ENCODE results near the gene FDX2. TPM values are rescaled to one million over a fixed set of nuclear protein-coding genes. Genes with fewer than 3 reads are reported as not detected.

Gene FDX2
- total and polyA plus RNA-seq, 2 of the 13 experiments (the other 11 are each of a cell fraction or from before 2014, with no cell fraction given) = 21.0 to 24.7 TPM

- DNase-seq (ENCODE audit: low spot score) = no peak
- no TSS peak for BruUV-seq (replicated peaks)
- Histone ChIP-seq H3K9ac (ENCODE audit: insufficient read depth, low read depth, low read length) (no peak overlapping the region), H3K4me1 (ENCODE audit: insufficient read depth, low read length) (0 out of 2 replicates have a peak, but pooled peaks cover 3% of the 10 kb centered on the region), H3K27me3 (ENCODE audit: control insufficient read depth in 1 of 2, insufficient read depth in 2 of 2, low read length in 2 of 2) (no peaks in the 10 kb centered on the region), H3K4me2 (ENCODE audit: low read depth, low read length) (no peak overlapping the region), H3K27ac (ENCODE audit: extremely low read length, insufficient read depth, low read length) (no peak overlapping the region), H3K36me3 (replicated peaks in 1 of 2; ENCODE audit: control insufficient read depth in 1 of 2, insufficient read depth in 2 of 2, low read length in 2 of 2) (peaks cover 20 to 43% of the 10 kb centered on the region in 2 experiments; a peak in 4 of 5 replicates), H4K20me1 (ENCODE audit: insufficient read depth, low read length) (peaks cover 3% of the 10 kb centered on the region; the same call in 1 of the 2 replicates), H2AFZ (ENCODE audit: low read length) (no peak overlapping the region), H3K9me3 (ENCODE audit: low read length) (no peaks in the 10 kb centered on the region), H3K4me3 (replicated peaks in 1 of 3; ENCODE audit: insufficient read depth in 1 of 3, low read depth in 2 of 3, low read length in 3 of 3) (no peak overlapping the region), H3K79me2 (ENCODE audit: insufficient read depth, low read length) (peaks cover 2% of the 10 kb centered on the region)
- 91% methylated on average over 1 of the region's 1 CpG for WGBS (ENCODE audit: low lambda C conversion rate)
- in situ Hi-C loops (cut with HindIII; ENCODE audit: extremely low pct_ligation_motif_present, low pct_unique_long_range_greater_than_20kb) (no loop called here), intact Hi-C loops (cut with micrococcal nuclease; ENCODE audit: unreplicated experiment) (no loop called here)
- CTCF ChIA-PET (ENCODE audit: low intra/inter-chr PET ratio, low total read pairs) = no interaction called here
- TF ChIP-seq ONECUT2 (CRISPR knock-in tag; IDR thresholded peaks at IDR 0.05) (no peak), CSRNP2 (CRISPR knock-in tag; conservative IDR thresholded peaks at IDR 0.05; ENCODE audit: low read depth) (no peak), GLMP (CRISPR knock-in tag; IDR thresholded peaks at IDR 0.05; ENCODE audit: borderline replicate concordance) (no peak), DMAP1 (CRISPR knock-in tag; IDR thresholded peaks at IDR 0.05) (no peak), ZNF644 (CRISPR knock-in tag; IDR thresholded peaks at IDR 0.05; ENCODE audit: low read depth) (no peak), MXD3 (CRISPR knock-in tag; IDR thresholded peaks at IDR 0.05) (no peak), KMT2B (CRISPR knock-in tag; IDR thresholded peaks at IDR 0.05) (no peak), ATAD3A (CRISPR knock-in tag; IDR thresholded peaks at IDR 0.05) (no peak), RNF2 (conservative IDR thresholded peaks at IDR 0.05; ENCODE audit: low read depth) (no peak), CAMTA2 (CRISPR knock-in tag; IDR thresholded peaks at IDR 0.05; ENCODE audit: borderline replicate concordance) (no peak), ZNF367 (CRISPR knock-in tag; IDR thresholded peaks at IDR 0.05; ENCODE audit: borderline replicate concordance) (no peak), CHD2 (IDR thresholded peaks at IDR 0.05; ENCODE audit: low read depth, low read length) (no peak)
- TF ChIP-seq, protein P1, sequence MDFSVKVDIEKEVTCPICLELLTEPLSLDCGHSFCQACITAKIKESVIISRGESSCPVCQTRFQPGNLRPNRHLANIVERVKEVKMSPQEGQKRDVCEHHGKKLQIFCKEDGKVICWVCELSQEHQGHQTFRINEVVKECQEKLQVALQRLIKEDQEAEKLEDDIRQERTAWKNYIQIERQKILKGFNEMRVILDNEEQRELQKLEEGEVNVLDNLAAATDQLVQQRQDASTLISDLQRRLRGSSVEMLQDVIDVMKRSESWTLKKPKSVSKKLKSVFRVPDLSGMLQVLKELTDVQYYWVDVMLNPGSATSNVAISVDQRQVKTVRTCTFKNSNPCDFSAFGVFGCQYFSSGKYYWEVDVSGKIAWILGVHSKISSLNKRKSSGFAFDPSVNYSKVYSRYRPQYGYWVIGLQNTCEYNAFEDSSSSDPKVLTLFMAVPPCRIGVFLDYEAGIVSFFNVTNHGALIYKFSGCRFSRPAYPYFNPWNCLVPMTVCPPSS (IDR thresholded peaks at IDR 0.05) = no peak
- FAIRE-seq = no peak
- no peak for ATAC-seq
- POLR2A ChIA-PET = interaction anchor here (2.3 to 3.3 kb wide), 2 partner anchors 8 to 10 kb away, joined by 8 to 23 read pairs; partner anchors contain the start of genes ICAM1 and ICAM5
Observed at GRCh38 chr19:10278935-10279334, 36.9 kb downstream of the FDX2 start.
